Right lobe of liver (tissue), 6 donors: Measurements from ENCODE around the gene PTPN13. TPM values are rescaled to one million over a fixed set of nuclear protein-coding genes. Genes with fewer than 3 reads are reported as not detected.

Source experiments
- ATAC-seq, 4 donors: fragments of 200-7000 bp; cut with Tn5 transposase; one replicate each; pipeline ENCODE4 v1.9.1; 2020; ENCODE audit warnings: mild to moderate bottlenecking in 4 of 4, moderate library complexity in 4 of 4
- DNase-seq, 3 donors: peaks; one replicate each; pipeline ENCODE4 v3.0.0-alpha.2; 2020
- H3K27ac ChIP-seq, 3 donors: fragments of 200-600 bp; one replicate each; pipeline ENCODE4 v1.8.0; 2022
- H3K27me3 ChIP-seq, 2 donors: fragments of 200-600 bp; one replicate each; pipeline ENCODE4 v1.8.0; 2022
- H3K36me3 ChIP-seq, 4 donors: fragments of 200-600 bp; sonication (generic) in 1 of 4; one replicate each; pipeline versions ENCODE4 v1.5.1 to v1.8.0; 2017 to 2022; ENCODE audit warnings: control low read depth in 1 of 4
- H3K4me1 ChIP-seq, 4 donors: fragments of 200-600 bp; sonication (generic) in 1 of 4; one replicate each; pipeline versions ENCODE4 v1.5.1 to v1.8.0; 2017 to 2022; ENCODE audit warnings: control low read depth in 1 of 4
- H3K4me3 ChIP-seq, 3 donors: fragments of 200-600 bp; one replicate each; pipeline ENCODE4 v1.8.0; 2022
- H3K9me3 ChIP-seq, 4 donors: fragments of 200-600 bp; sonication (generic) in 1 of 4; one replicate each; pipeline versions ENCODE4 v1.5.1 to v1.8.0; 2017 to 2022; ENCODE audit warnings: control low read depth in 1 of 4
- CTCF ChIP-seq, 4 donors: fragments of 200-600 bp in 3 of 4; fragments of 450-650 bp in 1 of 4; IDR thresholded peaks; one replicate each; pipeline versions ENCODE4 v1.5.1 to v1.8.0; 2016 to 2022; ENCODE audit warnings: antibody characterized with exemption in 4 of 4, mild to moderate bottlenecking in 2 of 4
- POLR2A ChIP-seq: fragments of 450-650 bp; IDR thresholded peaks from one replicate; pipeline ENCODE4 v1.6.1; 2017; ENCODE audit warnings: antibody characterized with exemption, mild to moderate bottlenecking
- WGBS: methylation state at CpG from one replicate; pipeline ENCODE4 v1.1.6; 2018; ENCODE audit warnings: low coverage, low lambda C conversion rate; ENCODE audit not compliant: insufficient coverage; ENCODE audit errors: missing lambda C conversion rate; 5-methylcytosine and 5-hydroxymethylcytosine counted together
- intact Hi-C, 2 donors: fragments of 100-400 bp; cut with DNase I; formaldehyde crosslinking; loops; one replicate each; pipeline versions ENCODE4 v1.11.2 to v1.14.1; 2022
- total RNA-seq, 6 experiments: library from RNA; depleted of rRNA in 2 of 6; stranded (reverse); fragments of >200 nt in 2 of 6; fragmentation: NEBNext Ultra II Directional in 3 of 6; extraction: Animal tissue kit (Norgen Biotek cat#: 25700) in 3 of 6; gene quantifications; one replicate each; pipeline versions ENCODE4 v1.1.0 to v1.2.4, GENCODE V29; 2016 to 2023
- donor health status: DM: no; HTN: yes; CAD: no.
- donor health status: DM: no; HTN: no; CAD: no.
- donor health status: DM: no; HTN: no; CAD: no.
- donor health status: DM: no; HTN: yes; CAD: no.
- donor health status: DM: no; HTN: yes; CAD: no.

The PTPN13 gene
- total RNA-seq, 6 experiments from 2014 or later: 0.73 to 2.2 (median 1.0) TPM

- Histone ChIP-seq H3K27me3 (no peaks in the 10 kb centered on the region), H3K4me1 (no peaks in the 10 kb centered on the region), H3K27ac (no peak overlapping the region), H3K4me3 (no peak overlapping the region), H3K9me3 (no peaks in the 10 kb centered on the region), H3K36me3 (no peaks in the 10 kb centered on the region)
- ATAC-seq: no peak
- 79% methylated on average over 2 of the region's 2 CpGs for WGBS
- TF ChIP-seq POLR2A: no peak
- TF ChIP-seq CTCF (IDR thresholded peaks at IDR 0.05): no peak
- no peak for DNase-seq
- intact Hi-C loops: no loop called here
Measured at GRCh38 chr4:86551387-86551786, 42.7 kb upstream of the PTPN13 start.

- Histone ChIP-seq H3K36me3 (no peaks in the 10 kb centered on the region), H3K4me3 (no peak overlapping the region), H3K9me3 (no peaks in the 10 kb centered on the region), H3K27me3 (no peaks in the 10 kb centered on the region), H3K27ac (no peak overlapping the region), H3K4me1 (no peaks in the 10 kb centered on the region)
- ATAC-seq (no peak), DNase-seq (no peak)
- intact Hi-C loops: no loop called here
- no peak for TF ChIP-seq CTCF (IDR thresholded peaks at IDR 0.05)
- TF ChIP-seq POLR2A: no peak
Measured at GRCh38 chr4:86554646-86555045, 39.5 kb upstream of the PTPN13 start.

- TF ChIP-seq CTCF (IDR thresholded peaks at IDR 0.05): no peak
- no peak for TF ChIP-seq POLR2A
- DNase-seq: no peak
- no peak overlapping the region for H3K4me3 ChIP-seq
- no peaks in the 10 kb centered on the region for H3K9me3 ChIP-seq
- H3K36me3 ChIP-seq: no peaks in the 10 kb centered on the region
- no peak for ATAC-seq
- no peak overlapping the region for H3K27ac ChIP-seq
- H3K4me1 ChIP-seq: no peaks in the 10 kb centered on the region
- H3K27me3 ChIP-seq: no peaks in the 10 kb centered on the region
- intact Hi-C loops: no loop called here
Measured at GRCh38 chr4:86556791-86557415, 37.2 kb upstream of the PTPN13 start.

- Histone ChIP-seq H3K36me3 (no peaks in the 10 kb centered on the region), H3K9me3 (no peaks in the 10 kb centered on the region), H3K4me1 (no peaks in the 10 kb centered on the region), H3K27me3 (no peaks in the 10 kb centered on the region), H3K27ac (no peak overlapping the region), H3K4me3 (no peak overlapping the region)
- WGBS: 38% methylated on average over 1 of the region's 1 CpG
- intact Hi-C loops: no loop called here
- ATAC-seq (no peak), DNase-seq (no peak)
- TF ChIP-seq CTCF (IDR thresholded peaks at IDR 0.05): no peak
- TF ChIP-seq POLR2A: no peak
Measured at GRCh38 chr4:86557526-86557925, 36.6 kb upstream of the PTPN13 start.

- Histone ChIP-seq H3K36me3 (no peaks in the 10 kb centered on the region), H3K27ac (no peak overlapping the region), H3K4me3 (no peak overlapping the region), H3K27me3 (no peaks in the 10 kb centered on the region), H3K9me3 (no peaks in the 10 kb centered on the region), H3K4me1 (no peaks in the 10 kb centered on the region)
- TF ChIP-seq POLR2A: no peak
- no peak for ATAC-seq
- intact Hi-C loops: no loop called here
- DNase-seq: no peak
- WGBS: 75% methylated on average over 5 of the region's 5 CpGs
Measured at GRCh38 chr4:86558258-86558657, 35.9 kb upstream of the PTPN13 start.
